ENCODE measurements around the gene RELN.
"Not testable (repeated sequence)": the region's sequence is repeated elsewhere in the genome, so short reads cannot be mapped to it uniquely, and the experiment has no call there.

RELN gene

DNA sequence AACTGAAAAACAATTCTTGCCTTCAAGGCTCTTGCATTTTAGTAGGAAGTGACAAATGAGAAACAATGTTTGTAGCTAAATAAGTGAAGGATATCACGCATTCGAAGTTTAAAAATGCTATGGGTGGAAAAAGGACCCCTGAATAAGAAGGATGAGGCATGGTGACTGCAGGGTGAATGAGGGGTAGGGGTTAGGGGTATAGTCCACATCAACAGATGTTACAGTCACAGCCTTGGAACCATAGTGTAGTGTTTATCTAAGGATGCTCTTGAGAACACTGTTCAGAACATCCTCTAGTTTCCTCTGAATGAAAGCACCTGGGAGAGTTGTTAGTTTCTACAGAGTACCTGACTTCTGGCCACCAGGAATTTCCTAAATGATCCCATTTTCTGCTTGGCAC, 157.0 kb downstream of the RELN start:
- FAIRE-seq, result no peak

DNA sequence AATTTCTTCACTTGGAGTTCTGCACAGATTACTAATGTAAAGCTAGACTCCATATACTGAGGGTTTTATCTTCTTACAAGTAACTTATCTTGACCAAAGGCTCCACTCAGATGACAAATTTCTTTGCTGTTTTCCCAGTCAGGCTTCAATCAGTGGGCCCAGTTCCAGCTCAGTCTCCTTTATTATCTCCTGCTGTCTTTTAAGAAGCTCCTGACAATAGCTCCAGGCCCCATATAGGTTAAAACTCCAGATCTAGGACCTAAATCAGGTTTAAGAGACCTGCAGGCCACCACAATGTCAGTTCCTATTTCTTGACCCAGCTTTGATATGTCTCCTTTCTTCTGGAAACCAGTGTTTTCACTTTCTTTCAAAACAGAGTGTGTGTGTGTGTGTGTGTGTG, 165.2 kb downstream of the RELN start:
- FAIRE-seq, result no peak

DNA sequence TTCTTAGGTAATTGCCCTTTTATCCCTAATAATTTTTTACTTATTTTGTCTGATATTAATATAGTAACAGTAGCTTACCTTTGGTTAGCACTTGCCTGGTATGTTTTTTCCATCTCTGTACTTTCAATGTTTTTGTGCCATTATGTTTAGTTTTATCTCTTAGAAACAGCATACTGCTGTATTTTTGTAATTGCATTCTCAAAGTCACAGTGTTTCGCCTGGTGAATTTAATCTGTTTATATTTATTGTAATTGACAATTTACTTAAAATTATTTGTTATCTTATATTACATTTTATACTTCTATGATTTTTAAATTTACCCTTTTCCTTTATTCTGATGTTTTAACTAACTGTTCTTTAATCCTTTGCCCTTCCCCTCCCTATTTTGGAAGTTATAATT, 166.4 kb downstream of the RELN start:
- FAIRE-seq, result no peak

DNA sequence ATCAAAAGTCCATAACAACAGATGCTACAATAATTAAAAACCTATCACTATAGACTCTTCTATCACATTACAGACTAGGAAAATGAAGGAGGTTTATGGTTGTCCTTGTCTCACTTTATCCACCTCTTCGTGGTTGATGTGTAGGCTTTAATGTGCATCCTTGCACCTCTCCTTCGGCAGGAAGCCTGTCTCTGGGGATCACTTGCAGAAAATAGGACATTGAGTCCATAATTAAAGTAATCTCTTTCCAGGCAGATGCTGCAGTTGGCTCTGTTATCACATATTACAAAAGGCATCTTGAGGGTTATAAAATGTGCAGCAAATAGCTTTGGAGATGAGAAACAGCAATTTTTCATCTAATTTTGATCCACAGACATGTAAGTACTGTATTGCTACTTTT, 168.4 kb downstream of the RELN start:
- FAIRE-seq, result no peak

DNA sequence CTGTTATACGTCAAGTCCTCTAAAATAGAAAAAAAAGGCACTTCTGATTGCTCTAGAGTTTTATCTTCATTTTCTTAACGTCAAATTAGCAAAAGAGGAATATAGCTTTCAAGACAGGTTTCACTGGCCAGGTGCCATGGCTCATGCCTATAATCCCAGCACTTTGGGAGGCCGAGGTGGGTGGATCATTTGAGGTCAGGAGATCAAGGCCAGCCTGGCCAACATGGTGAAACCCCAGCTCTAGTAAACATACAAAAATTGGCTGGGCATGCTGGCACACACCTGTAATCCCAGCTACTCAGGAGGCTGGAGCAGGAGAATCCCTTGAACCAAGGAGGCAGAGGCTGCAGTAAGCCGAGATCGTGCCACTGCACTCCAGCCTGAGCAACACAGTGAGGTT, 173.5 kb downstream of the RELN start:
- FAIRE-seq, result not testable (repeated sequence)

DNA sequence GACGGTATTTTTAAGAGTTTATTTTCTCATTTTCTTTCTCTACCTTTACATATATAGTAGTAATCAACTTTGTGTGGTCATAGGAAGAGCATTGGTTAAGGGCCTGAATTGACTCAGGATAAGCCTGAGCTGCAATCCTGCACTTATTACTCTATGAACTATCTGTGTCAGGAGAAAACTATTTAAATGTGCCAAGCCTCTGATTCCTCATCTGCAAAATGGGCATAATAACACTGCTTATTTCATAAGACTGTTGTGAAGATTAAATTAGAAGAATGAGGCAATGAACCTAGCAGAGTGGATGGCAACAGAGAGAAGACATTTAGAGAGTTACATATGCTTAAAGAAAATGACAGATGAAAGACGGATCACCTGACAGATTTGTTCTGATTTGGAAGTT, 175.5 kb downstream of the RELN start:
- no peak for FAIRE-seq

DNA sequence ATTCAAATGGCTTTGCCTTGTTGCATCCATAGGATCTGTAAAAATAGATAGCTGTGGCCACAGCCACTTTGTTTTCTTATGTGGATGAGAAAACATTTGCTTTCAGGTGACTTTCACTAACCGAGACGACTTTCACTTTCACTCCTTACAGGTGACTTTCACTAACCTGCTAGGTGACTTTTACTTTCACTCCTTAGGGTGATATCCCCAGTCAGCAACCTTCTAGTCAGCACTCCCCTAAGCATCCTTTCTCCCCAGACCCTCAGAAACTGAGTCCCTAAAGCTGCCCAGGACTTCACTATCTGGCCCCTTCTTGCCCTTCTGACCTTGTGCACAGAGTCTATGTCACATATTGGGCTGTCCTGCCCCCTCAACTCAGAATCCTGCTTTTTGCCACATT, 177.5 kb downstream of the RELN start:
- no peak for FAIRE-seq

DNA sequence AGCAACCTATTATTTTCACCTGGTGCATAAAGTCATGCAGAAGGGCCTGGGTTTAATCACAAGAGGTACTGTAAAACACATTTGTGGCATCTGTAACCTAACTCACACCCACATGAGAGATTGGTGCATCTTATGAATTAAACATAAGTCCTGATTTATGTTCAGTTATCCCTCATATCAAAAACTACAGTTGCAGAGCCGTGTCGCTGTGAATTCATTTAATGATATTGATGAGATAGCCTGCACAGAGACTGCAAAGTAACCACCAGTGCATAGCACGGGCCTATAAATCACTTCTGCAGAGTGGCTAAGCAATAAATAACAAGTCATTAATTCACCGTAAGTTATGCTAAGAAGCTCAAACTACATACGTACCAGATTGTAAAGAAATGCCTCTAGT, 178.2 kb downstream of the RELN start:
- FAIRE-seq, result no peak

DNA sequence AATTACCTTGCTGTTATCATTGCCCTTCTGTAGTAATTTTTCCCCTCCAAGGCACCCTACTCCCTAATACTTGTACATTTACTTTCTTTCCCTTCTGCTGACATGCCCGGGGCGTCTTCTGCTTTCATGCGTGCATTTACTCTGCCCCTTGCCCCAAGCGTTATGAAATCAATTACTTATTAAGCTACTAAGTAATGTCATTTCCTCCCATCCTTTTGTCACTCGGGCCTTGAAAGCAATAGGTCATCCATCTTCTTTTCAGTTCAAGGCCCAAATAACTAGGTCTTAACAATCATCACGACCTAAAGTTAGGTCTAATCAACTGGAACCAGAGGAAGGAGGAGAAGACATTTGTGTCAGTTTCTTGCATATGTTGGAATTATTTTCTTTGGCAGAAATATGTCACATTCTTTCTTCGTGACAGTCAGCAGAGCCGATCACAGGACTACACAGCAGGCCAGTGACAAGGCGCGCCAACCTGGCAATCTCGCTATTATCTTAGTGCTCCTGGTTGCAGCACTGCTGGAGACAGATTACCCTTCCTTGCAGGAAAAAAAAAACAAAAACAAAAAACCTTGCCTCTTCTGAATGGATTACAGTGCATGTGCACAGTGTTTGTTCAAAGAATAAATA, 179.2 kb downstream of the RELN start:
- FAIRE-seq, result no peak

DNA sequence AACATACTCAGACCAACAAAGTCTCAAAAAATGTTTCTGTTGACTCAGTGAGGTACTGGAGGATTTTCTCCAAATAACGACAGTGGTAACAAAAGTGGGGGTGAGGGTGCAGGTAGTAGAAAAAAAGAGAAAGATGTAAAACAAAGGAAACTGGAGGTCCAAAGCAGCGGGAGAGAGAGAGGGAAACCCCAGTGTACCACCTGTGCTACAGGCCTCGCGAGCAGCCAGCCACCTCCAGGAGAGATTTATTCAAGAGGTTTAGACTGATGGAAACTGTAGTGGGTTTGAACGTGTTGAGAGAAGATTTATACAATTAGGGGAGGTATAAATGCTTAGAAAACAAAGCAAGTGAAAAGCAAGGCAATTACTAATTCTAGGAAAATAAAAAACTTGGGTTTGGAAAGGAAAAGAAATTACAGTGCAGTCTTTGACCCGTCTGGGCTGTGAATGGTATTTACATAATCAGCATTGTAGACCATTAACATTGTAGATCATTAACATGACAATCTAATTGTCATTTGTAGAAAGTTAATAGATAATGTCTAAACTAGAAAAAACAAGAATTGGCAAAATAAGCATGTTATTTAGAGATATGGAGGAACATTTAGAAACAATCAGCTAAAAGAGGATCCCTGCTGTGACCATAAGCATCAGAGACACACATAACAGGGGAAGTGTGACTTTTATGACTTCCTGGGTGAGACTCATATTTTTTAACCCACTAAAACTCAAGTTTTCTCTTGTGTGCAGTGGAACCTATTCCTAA, 180.0 kb downstream of the RELN start:
- FAIRE-seq, result no peak

DNA sequence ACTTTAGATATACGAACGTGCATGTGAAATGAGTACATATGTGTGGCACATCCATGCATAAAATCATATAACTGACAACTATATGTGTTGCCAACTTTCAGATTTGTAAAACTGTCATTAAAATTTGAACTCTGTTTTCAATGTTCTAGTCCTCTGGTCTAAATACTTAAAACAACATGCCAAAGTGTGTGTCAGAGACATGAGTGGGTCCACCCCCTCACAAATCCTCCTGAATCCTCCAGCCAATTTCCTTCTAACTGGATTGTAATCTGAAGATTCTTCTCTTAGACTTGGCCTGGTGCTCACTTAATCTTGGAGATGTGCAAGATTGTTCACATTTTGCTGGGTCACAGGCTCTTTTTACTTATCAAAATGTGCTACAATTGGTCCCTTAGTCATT, 184.1 kb downstream of the RELN start:
- FAIRE-seq, result no peak

DNA sequence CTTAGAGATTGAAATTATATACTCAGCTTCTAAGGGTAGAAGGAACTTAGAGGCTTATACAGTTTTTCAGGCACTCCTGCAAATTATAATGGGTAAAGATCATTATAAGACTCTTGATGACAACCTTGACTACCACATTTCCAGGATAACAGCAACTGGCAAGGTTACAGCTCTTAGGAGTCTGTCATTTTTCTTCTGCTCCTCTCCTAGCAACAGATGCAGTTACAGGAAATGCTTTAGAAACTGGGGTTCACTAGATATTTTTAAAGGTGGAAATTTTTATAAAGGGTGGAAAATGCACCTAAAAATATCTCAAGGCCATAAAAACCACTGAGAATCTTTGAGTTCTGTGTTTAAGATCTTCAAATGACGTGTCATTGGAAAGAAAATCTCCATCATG, 185.8 kb downstream of the RELN start:
- FAIRE-seq, result no peak

DNA sequence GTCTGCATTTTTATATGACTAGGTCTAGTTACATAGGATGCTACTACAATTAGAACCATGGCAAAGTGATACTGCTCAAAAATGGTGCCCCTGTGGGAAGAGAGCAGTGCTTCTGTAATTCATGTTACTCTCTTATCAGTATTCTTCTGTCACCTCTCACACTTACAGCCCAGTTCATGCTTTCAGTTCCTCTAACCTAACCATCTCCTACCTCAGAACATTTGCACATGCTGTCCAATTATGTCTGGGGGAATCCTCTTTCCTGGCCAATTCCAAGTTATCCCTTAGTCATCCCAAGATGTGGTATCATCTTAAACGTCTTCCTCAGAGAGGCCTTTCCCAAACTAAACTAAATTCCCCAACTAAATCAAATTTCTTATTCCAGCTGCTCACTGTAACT, 190.2 kb downstream of the RELN start:
- no peak for FAIRE-seq

DNA sequence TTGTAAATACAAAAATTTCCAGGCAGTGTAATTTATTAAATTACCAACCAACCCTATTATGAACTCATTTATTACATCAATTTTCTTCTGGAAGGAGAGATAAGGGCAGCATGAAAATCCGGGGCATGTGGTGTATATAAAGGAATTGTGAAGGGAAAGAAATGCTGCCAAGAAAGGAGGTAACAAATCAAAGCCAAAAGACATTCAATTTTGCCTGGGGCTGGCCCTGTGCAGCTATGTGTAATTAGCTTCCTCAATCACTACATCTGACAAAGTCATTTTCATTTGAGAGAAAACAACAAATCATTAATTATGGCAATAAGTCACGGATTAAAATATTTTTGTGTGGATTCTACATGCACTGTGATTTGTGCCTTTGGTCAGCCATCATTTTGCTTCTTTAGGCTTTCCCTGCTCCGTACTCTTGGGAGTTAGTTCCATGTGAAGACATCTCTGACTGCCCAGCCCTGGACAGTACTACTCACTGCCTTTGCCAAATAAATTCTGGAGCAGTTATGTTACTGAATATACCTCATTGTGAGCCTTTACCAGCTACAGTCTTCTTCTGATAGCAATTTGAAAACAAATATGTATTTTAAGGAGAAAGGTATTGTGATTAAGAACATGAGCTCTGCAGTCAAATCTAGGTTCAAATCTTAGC, 191.7 kb downstream of the RELN start:
- no peak for FAIRE-seq

DNA sequence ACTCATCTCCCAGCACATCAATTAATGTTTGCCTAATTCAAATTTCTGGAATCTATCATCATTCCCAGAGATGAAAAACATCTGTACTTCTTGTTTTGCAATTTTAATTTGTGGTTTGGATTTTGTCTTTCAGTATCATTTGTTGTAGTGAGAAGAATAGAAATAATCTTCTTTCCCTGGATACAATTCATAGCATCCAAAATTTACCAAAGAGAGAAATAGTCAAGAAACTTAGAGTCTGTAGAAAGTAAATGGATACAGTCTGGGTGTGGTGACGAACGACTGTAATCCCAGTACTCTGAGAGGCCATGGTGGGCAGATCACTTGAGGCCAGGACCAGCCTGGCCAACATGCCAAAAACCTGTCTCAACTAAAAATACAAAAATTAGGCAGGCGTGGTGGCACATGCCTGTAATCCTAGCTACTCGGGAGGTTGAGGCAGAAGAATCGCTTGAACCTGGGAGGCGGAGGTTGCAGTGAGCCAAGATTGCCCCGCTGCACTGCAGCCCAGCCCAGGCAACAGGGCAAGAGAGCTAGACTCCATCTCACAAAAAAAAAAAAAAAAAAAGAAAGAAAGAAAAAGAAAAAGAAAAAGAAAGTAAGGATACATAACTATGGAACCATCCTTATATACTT, 193.0 kb downstream of the RELN start:
- FAIRE-seq, result no peak

DNA sequence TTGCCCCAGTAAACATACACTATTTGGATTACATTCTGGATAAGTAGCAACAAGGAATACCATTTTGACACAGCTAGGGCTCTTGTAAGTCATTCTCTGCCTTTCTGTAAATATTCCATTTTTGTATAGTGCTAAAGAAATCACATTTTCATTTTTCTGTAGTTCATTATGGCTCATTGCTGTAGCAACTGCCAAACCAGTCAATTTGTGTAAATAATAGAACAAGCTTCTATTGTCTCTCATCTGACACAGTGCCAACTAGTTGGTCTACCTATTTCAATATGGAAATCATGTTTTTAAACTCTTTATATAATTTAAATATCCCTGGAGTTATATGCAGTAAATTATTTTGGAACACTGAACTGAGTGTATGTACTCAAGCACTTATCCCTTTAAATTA, 193.7 kb downstream of the RELN start:
- no peak for FAIRE-seq

DNA sequence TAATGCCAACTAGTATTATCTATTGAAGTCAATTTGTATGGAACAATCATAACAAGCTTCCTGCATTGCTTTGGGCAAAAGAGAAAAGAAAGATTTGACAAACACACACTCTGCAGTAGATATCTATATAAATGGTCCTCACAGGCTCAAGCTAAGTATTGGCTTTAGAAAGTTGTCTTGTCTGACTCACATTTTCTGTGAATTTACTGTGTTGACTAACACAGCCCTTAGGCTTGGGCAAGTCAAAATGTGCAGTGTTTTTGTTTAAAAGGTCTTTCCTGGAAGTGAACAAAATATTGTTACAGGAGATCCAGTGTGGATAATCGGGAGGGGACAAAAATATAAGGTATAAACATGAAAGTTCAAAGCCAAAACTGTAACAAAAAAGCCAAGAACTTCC, 194.4 kb downstream of the RELN start:
- no peak for FAIRE-seq

DNA sequence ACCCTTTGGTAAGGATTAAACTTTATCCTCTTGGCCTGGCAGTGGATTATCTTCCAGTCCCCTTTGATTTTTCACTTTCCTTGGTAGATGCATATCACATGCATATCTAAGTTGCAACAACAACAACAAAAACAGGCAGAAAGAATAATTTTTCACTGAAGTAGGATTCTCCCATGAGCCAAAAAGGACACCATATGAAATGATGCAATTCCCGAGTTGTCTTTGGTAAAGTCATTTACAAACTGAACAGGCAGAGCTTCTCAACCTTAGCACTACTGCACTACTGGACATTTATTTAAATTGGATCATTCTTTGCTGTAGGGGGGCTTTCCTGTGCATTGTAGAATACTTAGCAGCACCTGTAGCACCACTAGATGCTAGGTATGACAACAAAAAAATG, 195.0 kb downstream of the RELN start:
- FAIRE-seq, result no peak

DNA sequence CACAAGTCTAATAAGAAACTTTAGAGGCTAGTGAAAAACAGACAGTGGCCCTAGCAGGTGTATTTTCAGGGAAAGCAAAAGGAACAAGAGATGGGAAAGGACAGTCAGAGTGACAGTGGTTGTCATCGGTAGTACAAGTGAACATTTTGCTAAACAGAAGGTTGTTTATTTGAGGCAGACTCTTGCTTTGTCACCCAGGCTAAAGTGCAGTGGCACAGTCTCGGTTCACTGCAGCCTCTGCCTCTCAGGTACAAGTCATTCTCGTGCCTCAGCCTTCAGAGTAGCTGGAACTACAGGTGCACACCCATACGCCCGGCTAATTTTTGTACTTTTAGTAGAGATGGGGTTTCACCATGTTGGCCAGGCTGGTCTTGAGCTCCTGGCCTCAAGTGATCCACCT, 195.8 kb downstream of the RELN start:
- no peak for FAIRE-seq

DNA sequence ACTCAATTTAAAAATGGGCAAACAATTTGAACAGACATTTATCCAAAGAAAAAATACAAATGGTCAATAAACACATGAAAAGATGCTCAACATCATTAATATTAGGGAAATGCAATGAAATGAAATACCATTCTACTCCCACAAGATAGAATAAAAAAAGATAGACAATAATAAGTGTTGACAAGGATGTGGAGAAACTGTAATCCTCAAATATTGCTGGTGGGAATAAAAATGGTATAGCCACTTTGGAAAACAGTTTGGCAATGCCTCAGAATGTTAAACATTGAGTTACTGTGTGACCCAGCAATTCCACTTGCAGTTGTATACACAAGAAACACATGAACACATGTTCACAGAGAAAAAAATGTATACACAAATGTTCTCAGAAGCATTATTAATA, 197.6 kb downstream of the RELN start:
- peak; percentile 26 for FAIRE-seq

DNA sequence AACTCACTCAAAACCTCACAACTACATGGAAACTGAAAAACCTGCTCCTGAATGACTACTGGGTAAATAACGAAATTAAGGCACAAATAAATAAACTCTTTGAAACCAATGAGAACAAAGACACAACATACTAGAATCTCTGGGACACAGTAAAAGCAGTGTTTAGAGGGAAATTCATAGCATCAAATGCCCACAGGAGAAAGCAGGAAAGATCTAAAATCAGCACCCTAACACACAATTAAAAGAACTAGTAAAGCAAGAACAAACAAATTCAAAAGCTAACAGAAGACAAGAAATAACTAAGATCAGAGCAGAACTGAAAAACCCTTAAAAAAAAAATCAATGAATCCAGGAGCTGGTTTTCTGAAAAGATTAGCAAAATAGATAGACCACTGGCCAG, 202.4 kb downstream of the RELN start:
- not testable (repeated sequence) for FAIRE-seq

DNA sequence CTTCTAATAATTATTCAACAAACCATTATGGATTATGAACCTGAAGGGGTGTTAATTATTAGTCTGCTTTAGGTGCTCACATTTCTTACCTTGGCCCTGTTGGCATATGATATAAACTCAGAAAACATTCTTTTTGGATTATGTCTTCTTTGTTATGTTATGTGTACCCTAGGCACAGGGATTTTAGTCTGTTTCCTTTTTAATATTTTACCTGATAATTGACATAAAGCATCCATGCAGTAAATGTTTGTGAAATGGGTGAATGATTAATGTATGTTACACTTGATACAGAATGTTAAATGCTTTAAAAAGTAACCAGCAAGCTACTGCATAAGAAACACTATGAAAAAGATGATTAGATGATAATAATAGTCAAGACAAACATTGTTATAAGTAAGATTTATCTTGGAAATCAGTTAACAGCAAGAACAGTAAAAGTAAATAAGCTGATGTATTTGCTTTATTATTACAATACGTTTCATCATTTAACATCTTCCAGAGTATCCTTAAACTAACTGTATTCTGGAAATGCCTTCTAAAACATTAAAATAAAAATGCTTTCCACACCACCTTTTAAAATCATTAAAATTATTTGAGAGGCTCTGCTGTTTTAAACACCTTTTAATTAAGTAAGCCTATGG, 204.7 kb downstream of the RELN start:
- FAIRE-seq, result no peak

DNA sequence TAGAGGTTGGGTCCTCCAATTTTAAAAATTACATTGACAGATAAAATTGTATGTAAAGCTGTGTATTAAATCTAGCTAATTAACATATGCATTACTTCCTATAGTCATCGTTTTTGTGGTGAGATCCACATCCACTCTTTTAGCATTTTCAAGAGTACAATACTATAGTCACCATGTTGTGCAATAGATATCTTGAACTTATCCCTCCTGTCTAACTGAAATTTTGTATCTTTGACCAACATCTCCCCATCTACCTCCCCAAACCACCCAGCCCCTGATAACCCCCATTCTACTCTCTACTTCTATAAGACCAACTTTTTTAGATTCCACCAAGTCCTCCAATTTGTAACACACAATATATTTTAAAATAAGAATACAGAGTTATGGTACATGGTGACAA, 208.0 kb downstream of the RELN start:
- FAIRE-seq, result no peak

Measured in endometrium (tissue), 2 donors.